HG02981 (cell line): ENCODE measurements around the gene PYY.
"Not testable (repeated sequence)": the region's sequence is repeated elsewhere in the genome, so short reads cannot be mapped to it uniquely, and the experiment has no call there.

Experiments
- ATAC-seq: cut with Tn5 transposase; IDR thresholded peaks from one replicate; pipeline ENCODE4 v1.9.1; 2021; ENCODE audit warnings: mild to moderate bottlenecking, moderate library complexity; ENCODE audit not compliant: unreplicated experiment

The PYY gene

GRCh38 chr17:43953746-43954145, at the start of gene PYY:
TSS of gene PYY (minus strand) at chr17:43953940. CDS start at chr17:43953483, 457 bp downstream.
- no peak for ATAC-seq

- no peak for ATAC-seq
Measured at GRCh38 chr17:44002141-44002848, 48.6 kb upstream of the PYY start.

- ATAC-seq = no peak
Measured at GRCh38 chr17:44001461-44001920, 47.8 kb upstream of the PYY start.

GRCh38 chr17:44000871-44001460, 47.2 kb upstream of the PYY start:
- ATAC-seq = no peak

- ATAC-seq = no peak
Measured at GRCh38 chr17:44000141-44000860, 46.6 kb upstream of the PYY start.

GRCh38 chr17:43999024-43999423, 45.3 kb upstream of the PYY start:
- no peak for ATAC-seq

GRCh38 chr17:43998552-43998951, 44.8 kb upstream of the PYY start:
- ATAC-seq = no peak

GRCh38 chr17:43997180-43997579, 43.4 kb upstream of the PYY start:
- not testable (repeated sequence) for ATAC-seq

- ATAC-seq = no peak
Measured at GRCh38 chr17:43995150-43995471, 41.4 kb upstream of the PYY start.

- no peak for ATAC-seq
Measured at GRCh38 chr17:43994272-43995149, 40.8 kb upstream of the PYY start.

- ATAC-seq = no peak
Measured at GRCh38 chr17:43992641-43993040, 38.9 kb upstream of the PYY start.

GRCh38 chr17:43988301-43988700, 34.6 kb upstream of the PYY start:
- no peak for ATAC-seq

- no peak for ATAC-seq
Measured at GRCh38 chr17:43987131-43988021, 33.6 kb upstream of the PYY start.

GRCh38 chr17:43986225-43986981, 32.7 kb upstream of the PYY start:
- no peak for ATAC-seq

- ATAC-seq = no peak
Measured at GRCh38 chr17:43984521-43984920, 30.8 kb upstream of the PYY start.

GRCh38 chr17:43983515-43984411, 30.0 kb upstream of the PYY start:
- ATAC-seq = no peak

GRCh38 chr17:43983196-43983514, 29.4 kb upstream of the PYY start:
- ATAC-seq = no peak

GRCh38 chr17:43982171-43982570, 28.4 kb upstream of the PYY start:
- no peak for ATAC-seq

- ATAC-seq = no peak
Measured at GRCh38 chr17:43979671-43980070, 25.9 kb upstream of the PYY start.
